PC-3 (cell line): ENCODE data around the gene ZFP1. TPM values are rescaled to one million over a fixed set of nuclear protein-coding genes. Genes with fewer than 3 reads are reported as not detected.

ENCODE experiments used
- ATAC-seq: fragments of 200-7000 bp; cut with Tn5 transposase; 2 replicates; pipeline ENCODE4 v1.9.1; 2020; ENCODE audit warnings: mild to moderate bottlenecking, moderate library complexity
- BruUV-seq: library from RNA; stranded (reverse); fragments of 400-500 nt; replicated peaks from 2 replicates; lab custom pipeline; 2021; lab: Mats Ljungman, UMichigan
- CTCF ChIA-PET: fragments of 300-600 bp; sonication (Branson Sonifier 250); formaldehyde crosslinking; loops from one replicate; lab custom pipeline; 2022; ENCODE audit warnings: antibody characterized with exemption; lab: Charles Lee
- POLR2A ChIA-PET: fragments of 300-600 bp; sonication (Branson Sonifier 250); formaldehyde crosslinking; loops from one replicate; lab custom pipeline; 2022; ENCODE audit warnings: antibody characterized with exemption; ENCODE audit not compliant: unreplicated experiment; lab: Charles Lee
- DNase-seq: peaks from one replicate; pipeline ENCODE4 v3.0.0-alpha.2; 2015
- H2AFZ ChIP-seq: fragments of 300-600 bp; sonication (generic); 2 replicates; pipeline ENCODE4 v1.6.0; 2016; ENCODE audit warnings: antibody characterized with exemption, low read length
- H3F3A ChIP-seq: fragments of 300-600 bp; sonication (generic); one replicate; pipeline ENCODE4 v1.6.0; 2017; ENCODE audit warnings: antibody characterized with exemption, low read length, control low read depth, mild to moderate bottlenecking; ENCODE audit not compliant: unreplicated experiment
- H3K27ac ChIP-seq: fragments of 300-600 bp; sonication (generic); 2 replicates; pipeline ENCODE4 v1.5.1; 2016; ENCODE audit warnings: mild to moderate bottlenecking, low read length
- H3K27me3 ChIP-seq: fragments of 300-600 bp; sonication (generic); 2 replicates; pipeline ENCODE4 v1.6.1; 2016; ENCODE audit warnings: low read length, mixed read lengths
- H3K36me3 ChIP-seq: fragments of 300-600 bp; sonication (generic); 2 replicates; pipeline ENCODE4 v1.6.1; 2016; ENCODE audit warnings: low read depth, mixed run types, low read length, mixed read lengths
- H3K4me1 ChIP-seq: fragments of 300-600 bp; sonication (generic); 2 replicates; pipeline ENCODE4 v1.5.1; 2016; ENCODE audit warnings: low read length; ENCODE audit not compliant: insufficient read depth
- H3K4me2 ChIP-seq: fragments of 300-600 bp; sonication (generic); 2 replicates; pipeline ENCODE4 v1.6.0; 2016; ENCODE audit warnings: low read length
- H3K4me3 ChIP-seq: fragments of 300-600 bp; sonication (generic); 2 replicates; pipeline ENCODE4 v1.5.1; 2016; ENCODE audit warnings: mild to moderate bottlenecking, low read length, mixed read lengths
- H3K79me2 ChIP-seq: fragments of 300-600 bp; sonication (generic); 2 replicates; pipeline ENCODE4 v1.6.1; 2017; ENCODE audit warnings: low read length, mixed read lengths
- H3K9ac ChIP-seq: fragments of 300-600 bp; sonication (generic); 2 replicates; pipeline ENCODE4 v1.6.0; 2016; ENCODE audit warnings: mild to moderate bottlenecking, low read length
- H3K9me2 ChIP-seq: fragments of 300-600 bp; sonication (generic); replicated peaks from 2 replicates; pipeline ENCODE4 v1.6.1; 2016; ENCODE audit warnings: mixed run types, low read length, mixed read lengths
- H3K9me3 ChIP-seq: fragments of 300-600 bp; sonication (generic); 2 replicates; pipeline ENCODE4 v1.6.1; 2016; ENCODE audit warnings: low read length, mixed read lengths
- H4K20me1 ChIP-seq: fragments of 300-600 bp; sonication (generic); 2 replicates; pipeline ENCODE4 v1.6.1; 2016; ENCODE audit warnings: low read length, mixed read lengths
- CTCF ChIP-seq: fragments of 300-600 bp; sonication (generic); conservative IDR thresholded peaks from 2 replicates; pipeline ENCODE4 v1.5.1; 2017; ENCODE audit warnings: antibody characterized with exemption, low read depth, mild to moderate bottlenecking, low read length
- EZH2 ChIP-seq: fragments of 300-600 bp; sonication (generic); IDR thresholded peaks from one replicate; pipeline ENCODE4 v1.6.1; 2017; ENCODE audit warnings: antibody characterized with exemption, mild to moderate bottlenecking, low read length; ENCODE audit not compliant: unreplicated experiment
- EZH2phosphoT487 ChIP-seq: fragments of 300-600 bp; sonication (generic); IDR thresholded peaks from 2 replicates; pipeline ENCODE4 v1.6.1; 2018; ENCODE audit warnings: mild to moderate bottlenecking, antibody characterized with exemption, low read length, borderline replicate concordance
- intact Hi-C: fragments of 100-400 bp; cut with micrococcal nuclease; formaldehyde crosslinking; loops from 2 replicates; pipeline ENCODE4 v1.9.0; 2023
- total RNA-seq: library from RNA; depleted of rRNA; stranded (reverse); fragments of >200 nt; gene quantifications from 2 replicates; pipeline ENCODE4 v1.2.3, GENCODE V29; 2014

The ZFP1 gene
- total RNA-seq, 1 experiment from 2014 or later, result 3.3 TPM

DNA sequence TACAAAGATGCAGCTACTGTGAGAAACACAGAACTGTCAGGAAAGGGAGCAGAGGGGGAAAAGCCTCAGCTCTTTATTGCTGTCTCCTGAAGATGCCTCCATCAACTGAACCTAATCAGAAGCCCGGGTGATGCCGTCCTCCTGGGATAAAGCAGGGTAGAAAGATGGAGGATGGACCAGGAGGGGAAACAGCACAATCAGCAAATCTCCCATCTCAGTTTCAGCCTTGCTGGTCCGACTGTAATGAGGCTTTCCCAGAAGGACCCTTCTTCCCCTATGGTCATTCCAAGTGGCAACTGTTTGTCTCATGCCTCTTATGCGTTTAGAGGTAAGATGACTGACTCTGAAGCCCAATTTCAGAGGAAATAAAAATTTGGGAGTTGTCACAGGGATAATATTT is 24.3 kb downstream of the ZFP1 start:
- peaks cover 32% of the 10 kb centered on the region for H3K9me3 ChIP-seq

GRCh38 chr16:75175074-75175473 is 26.8 kb downstream of the ZFP1 start:
- no peak overlapping the region for H3K27ac ChIP-seq
- no peak overlapping the region for H3K9ac ChIP-seq
- H3F3A ChIP-seq, result no peaks in the 10 kb centered on the region
- H3K79me2 ChIP-seq, result no peaks in the 10 kb centered on the region
- H3K9me2 ChIP-seq, result no peaks in the 10 kb centered on the region
- H4K20me1 ChIP-seq, result no peaks in the 10 kb centered on the region
- H3K27me3 ChIP-seq, result no peaks in the 10 kb centered on the region
- no peak for TF ChIP-seq CTCF
- TF ChIP-seq EZH2, result no peak
- TF ChIP-seq EZH2phosphoT487, result no peak
- ChIA-PET POLR2A (no interaction called here), CTCF (no interaction called here)
- peaks cover 17% of the 10 kb centered on the region for H3K36me3 ChIP-seq
- no peak overlapping the region for H2AFZ ChIP-seq
- intact Hi-C loops, result no loop called here
- no peak overlapping the region for H3K4me2 ChIP-seq
- DNase-seq (no peak), ATAC-seq (no peak)
- H3K4me3 ChIP-seq, result no peak overlapping the region
- H3K4me1 ChIP-seq, result no peaks in the 10 kb centered on the region
- BruUV-seq, result no TSS peak
- peaks cover 13% of the 10 kb centered on the region; the same call in 1 of the 2 replicates for H3K9me3 ChIP-seq

More for the DNA sequence above, 24.3 kb downstream of the ZFP1 start:
- H3K79me2 ChIP-seq, result no peaks in the 10 kb centered on the region
- no peaks in the 10 kb centered on the region for H3F3A ChIP-seq
- H2AFZ ChIP-seq, result no peak overlapping the region
- H3K4me1 ChIP-seq, result no peaks in the 10 kb centered on the region
- no peak overlapping the region for H3K4me2 ChIP-seq
- ChIA-PET CTCF (no interaction called here), POLR2A (no interaction called here)
- no peak for DNase-seq
- H4K20me1 ChIP-seq, result no peaks in the 10 kb centered on the region
- H3K36me3 ChIP-seq, result peaks cover 41% of the 10 kb centered on the region
- no peak overlapping the region for H3K27ac ChIP-seq
- no peak for ATAC-seq
- TF ChIP-seq EZH2 (no peak), EZH2phosphoT487 (no peak), CTCF (no peak)
- H3K4me3 ChIP-seq, result no peak overlapping the region
- no TSS peak for BruUV-seq
- intact Hi-C loops, result no loop called here
- H3K27me3 ChIP-seq, result no peaks in the 10 kb centered on the region
- H3K9ac ChIP-seq, result no peak overlapping the region
- no peaks in the 10 kb centered on the region for H3K9me2 ChIP-seq

DNA sequence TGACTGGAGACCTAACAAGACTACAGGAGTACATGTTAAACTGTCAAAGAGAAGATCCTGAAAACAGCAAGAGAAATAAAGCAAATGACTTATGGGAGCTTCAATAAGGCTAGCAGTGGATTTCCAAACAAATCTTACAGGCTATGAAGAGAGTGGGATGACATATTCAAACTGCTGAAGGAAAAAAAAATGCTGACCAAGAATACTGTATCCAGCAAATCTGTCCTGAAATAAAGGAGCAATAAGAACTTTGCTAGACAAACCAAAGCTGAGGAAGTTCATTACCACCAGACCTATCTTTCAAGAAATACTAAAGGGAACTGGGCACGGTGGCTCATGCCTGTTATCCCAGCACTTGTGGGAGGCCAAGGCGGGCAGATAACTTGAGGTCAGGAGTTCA is 28.6 kb downstream of the ZFP1 start:
- Histone ChIP-seq H3K4me2 (no peak overlapping the region), H3K9ac (no peak overlapping the region), H3F3A (no peaks in the 10 kb centered on the region), H3K27me3 (no peaks in the 10 kb centered on the region), H3K4me3 (no peak overlapping the region), H3K79me2 (no peaks in the 10 kb centered on the region), H3K9me3 (no peaks in the 10 kb centered on the region), H2AFZ (no peak overlapping the region), H3K27ac (no peak overlapping the region), H3K9me2 (no peaks in the 10 kb centered on the region), H4K20me1 (no peaks in the 10 kb centered on the region), H3K36me3 (peaks cover 1% of the 10 kb centered on the region; the same call in 1 of the 2 replicates), H3K4me1 (no peaks in the 10 kb centered on the region)
- intact Hi-C loops, result no loop called here
- BruUV-seq, result no TSS peak
- ATAC-seq, result no peak
- no peak for DNase-seq
- TF ChIP-seq CTCF (no peak), EZH2 (no peak), EZH2phosphoT487 (no peak)
- CTCF ChIA-PET, result no interaction called here
- POLR2A ChIA-PET, result no interaction called here
